K562 (cell line): ENCODE results near the gene SH3BGR. TPM values are rescaled to one million over a fixed set of nuclear protein-coding genes. Genes with fewer than 3 reads are reported as not detected.

Experiments used
- ARHGAP35 ChIP-seq: fragments of 450-650 bp; IDR thresholded peaks from 2 replicates; pipeline ENCODE4 v1.6.1; 2018; ENCODE audit not compliant: partially characterized antibody
- E2F3 ChIP-seq: fragments of 250-450 bp; sonication (Bioruptor Pico); IDR thresholded peaks from 2 replicates; pipeline ENCODE4 v1.4.0; 2020; ENCODE audit warnings: mild to moderate bottlenecking
- FUS ChIP-seq: fragments of 200-400 bp; formaldehyde crosslinking; optimal IDR thresholded peaks from 2 replicates; pipeline ENCODE3; 2017; ENCODE audit warnings: low read depth, low read length
- GATA2 ChIP-seq: sonication (generic); formaldehyde crosslinking; IDR thresholded peaks from 2 replicates; pipeline ENCODE4 v1.4.0; 2020; ENCODE audit warnings: mild to moderate bottlenecking, missing genetic modification reagents
- MEF2D ChIP-seq: conservative IDR thresholded peaks from 2 replicates; pipeline ENCODE4 v1.6.1; 2016; ENCODE audit warnings: low read depth, missing genetic modification characterization, missing compliant biosample characterization
- PCBP2 ChIP-seq: fragments of 200-400 bp; formaldehyde crosslinking; IDR thresholded peaks from 2 replicates; pipeline ENCODE4 v1.6.1; 2018; ENCODE audit warnings: low read length, low read depth, mild to moderate bottlenecking, moderate library complexity; ENCODE audit not compliant: poor library complexity, severe bottlenecking
- RFX1 ChIP-seq: fragments of 450-650 bp; IDR thresholded peaks from 2 replicates; pipeline ENCODE4 v1.6.1; 2016; ENCODE audit warnings: mild to moderate bottlenecking, moderate library complexity
- SMARCA5 ChIP-seq: fragments of 450-650 bp; IDR thresholded peaks from 2 replicates; pipeline ENCODE4 v1.6.1; 2016
- ZNF146 ChIP-seq: IDR thresholded peaks from one replicate; pipeline ENCODE4 v1.6.1; 2018; ENCODE audit warnings: missing compliant biosample characterization; ENCODE audit not compliant: unreplicated experiment
- ZNF589 ChIP-seq: fragments of 200-800 bp; sonication (Bioruptor generic); IDR thresholded peaks from 2 replicates; pipeline ENCODE4 v1.6.1; 2016; ENCODE audit warnings: low read depth, missing genetic modification characterization, missing compliant biosample characterization
- polyA plus RNA-seq, 8 experiments: library from polyadenylated mRNA; depleted of rRNA in 4 of 8; stranded (reverse) in 5 of 8; unstranded in 3 of 8; fragments of >200 nt; fragmentation: Nextera tagmentation in 2 of 8; fragmentation: Illumina TruSeq in 1 of 8; extraction: Ambion mirVana in 2 of 8; extraction: Trizol in 1 of 8; gene quantifications; 2 replicates each; pipeline versions ENCODE4 v1.2.1 to v1.2.3, GENCODE V29; 2011 to 2014; ENCODE audit warnings: inconsistent platforms in 1 of 8, missing spikeins in 1 of 8
- total RNA-seq, 7 experiments: library from RNA; depleted of rRNA in 6 of 7; stranded (reverse); fragments of >200 nt in 6 of 7; fragmentation: Illumina TruSeq in 2 of 7; extraction: Trizol in 2 of 7; gene quantifications; 2 replicates each; pipeline versions ENCODE4 v1.2.1 to v1.2.3, GENCODE V29; 2011 to 2021; ENCODE audit warnings: low replicate concordance in 1 of 7
- TF ChIP-seq, protein P1 (sequence below): sonication (generic); formaldehyde crosslinking; IDR thresholded peaks from 2 replicates; pipeline ENCODE4 v1.8.1; 2023; ENCODE audit warnings: mild to moderate bottlenecking, missing genetic modification reagents
- TF ChIP-seq, protein P2 (sequence below): fragments of 450-650 bp; IDR thresholded peaks from 2 replicates; pipeline ENCODE4 v1.6.1; 2016; ENCODE audit warnings: missing biosample characterization, missing genetic modification characterization
- TF ChIP-seq, protein P3 (sequence below): sonication (generic); formaldehyde crosslinking; IDR thresholded peaks from 2 replicates; pipeline ENCODE4 v1.8.1; 2022; ENCODE audit warnings: missing genetic modification reagents
- TF ChIP-seq, protein P4 (sequence below): IDR thresholded peaks from 3 replicates; pipeline ENCODE4 v1.6.1; 2011; ENCODE audit warnings: borderline replicate concordance, mild to moderate bottlenecking; ENCODE audit not compliant: insufficient read length, insufficient read depth
- TF ChIP-seq, protein P5 (sequence below): sonication (generic); formaldehyde crosslinking; IDR thresholded peaks from 2 replicates; pipeline ENCODE4 v1.8.0; 2022; ENCODE audit warnings: mild to moderate bottlenecking, low read depth, missing genetic modification reagents
- TF ChIP-seq, protein P6 (sequence below): sonication (generic); formaldehyde crosslinking; IDR thresholded peaks from 2 replicates; pipeline ENCODE4 v1.8.1; 2023; ENCODE audit warnings: missing genetic modification reagents, mild to moderate bottlenecking, borderline replicate concordance

Gene SH3BGR
- total and polyA plus RNA-seq, 9 of the 15 experiments (the other 6 are each of a cell fraction or from before 2014, with no cell fraction given): 6.6 to 42.9 (median 25.6) TPM

DNA sequence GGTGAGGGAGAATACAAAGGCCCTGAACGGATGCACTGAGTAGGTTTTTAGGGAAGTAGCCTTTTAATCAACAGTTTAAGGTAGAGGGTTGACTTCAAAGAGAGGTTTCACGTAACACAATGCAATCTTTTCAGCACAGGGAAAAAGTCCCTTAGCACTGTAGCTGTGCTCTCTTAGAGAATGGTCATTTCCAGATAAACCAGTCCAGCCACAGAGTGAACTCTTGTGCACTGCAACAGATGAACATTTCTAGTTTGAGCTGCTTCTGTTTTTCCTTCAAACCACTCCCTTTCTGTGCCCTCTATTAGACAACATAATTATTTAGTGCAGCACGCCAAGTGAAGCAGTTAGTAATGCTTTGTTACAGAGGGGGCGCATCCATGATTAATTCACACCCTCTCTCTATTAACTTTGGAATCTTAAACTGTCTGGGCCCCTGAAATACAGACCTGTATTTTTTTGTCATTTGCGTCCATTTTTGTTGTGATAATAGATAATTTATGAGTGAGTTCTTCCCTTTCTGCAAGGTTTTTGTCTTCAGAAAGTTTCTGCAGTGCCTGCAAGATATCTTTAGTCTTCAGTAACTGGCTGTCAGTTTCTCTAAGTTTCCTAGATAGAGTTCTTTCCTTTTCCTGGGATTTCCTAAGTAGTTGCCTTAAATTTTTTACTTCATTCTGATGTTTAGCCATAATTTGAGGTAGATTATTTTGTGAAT lies 29.1 kb upstream of the SH3BGR start (continued):
- TF ChIP-seq ZNF589 (CRISPR knock-in tag) (0 out of 2 replicates have a peak, but pooled peaks have one; percentile 63), RFX1 (no peak), MEF2D (tag) (no peak), GATA2 (CRISPR knock-in tag) (peak; percentile 44; the same call in 1 of the 2 replicates), E2F3 (CRISPR knock-in tag) (no peak), PCBP2 (no peak), ARHGAP35 (no peak), SMARCA5 (no peak), FUS (no peak), ZNF146 (no peak)
- TF ChIP-seq, protein P1, sequence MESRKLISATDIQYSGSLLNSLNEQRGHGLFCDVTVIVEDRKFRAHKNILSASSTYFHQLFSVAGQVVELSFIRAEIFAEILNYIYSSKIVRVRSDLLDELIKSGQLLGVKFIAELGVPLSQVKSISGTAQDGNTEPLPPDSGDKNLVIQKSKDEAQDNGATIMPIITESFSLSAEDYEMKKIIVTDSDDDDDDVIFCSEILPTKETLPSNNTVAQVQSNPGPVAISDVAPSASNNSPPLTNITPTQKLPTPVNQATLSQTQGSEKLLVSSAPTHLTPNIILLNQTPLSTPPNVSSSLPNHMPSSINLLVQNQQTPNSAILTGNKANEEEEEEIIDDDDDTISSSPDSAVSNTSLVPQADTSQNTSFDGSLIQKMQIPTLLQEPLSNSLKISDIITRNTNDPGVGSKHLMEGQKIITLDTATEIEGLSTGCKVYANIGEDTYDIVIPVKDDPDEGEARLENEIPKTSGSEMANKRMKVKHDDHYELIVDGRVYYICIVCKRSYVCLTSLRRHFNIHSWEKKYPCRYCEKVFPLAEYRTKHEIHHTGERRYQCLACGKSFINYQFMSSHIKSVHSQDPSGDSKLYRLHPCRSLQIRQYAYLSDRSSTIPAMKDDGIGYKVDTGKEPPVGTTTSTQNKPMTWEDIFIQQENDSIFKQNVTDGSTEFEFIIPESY: no peak
- TF ChIP-seq, protein P2, sequence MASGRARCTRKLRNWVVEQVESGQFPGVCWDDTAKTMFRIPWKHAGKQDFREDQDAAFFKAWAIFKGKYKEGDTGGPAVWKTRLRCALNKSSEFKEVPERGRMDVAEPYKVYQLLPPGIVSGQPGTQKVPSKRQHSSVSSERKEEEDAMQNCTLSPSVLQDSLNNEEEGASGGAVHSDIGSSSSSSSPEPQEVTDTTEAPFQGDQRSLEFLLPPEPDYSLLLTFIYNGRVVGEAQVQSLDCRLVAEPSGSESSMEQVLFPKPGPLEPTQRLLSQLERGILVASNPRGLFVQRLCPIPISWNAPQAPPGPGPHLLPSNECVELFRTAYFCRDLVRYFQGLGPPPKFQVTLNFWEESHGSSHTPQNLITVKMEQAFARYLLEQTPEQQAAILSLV (tag): no peak
- TF ChIP-seq, protein P3, sequence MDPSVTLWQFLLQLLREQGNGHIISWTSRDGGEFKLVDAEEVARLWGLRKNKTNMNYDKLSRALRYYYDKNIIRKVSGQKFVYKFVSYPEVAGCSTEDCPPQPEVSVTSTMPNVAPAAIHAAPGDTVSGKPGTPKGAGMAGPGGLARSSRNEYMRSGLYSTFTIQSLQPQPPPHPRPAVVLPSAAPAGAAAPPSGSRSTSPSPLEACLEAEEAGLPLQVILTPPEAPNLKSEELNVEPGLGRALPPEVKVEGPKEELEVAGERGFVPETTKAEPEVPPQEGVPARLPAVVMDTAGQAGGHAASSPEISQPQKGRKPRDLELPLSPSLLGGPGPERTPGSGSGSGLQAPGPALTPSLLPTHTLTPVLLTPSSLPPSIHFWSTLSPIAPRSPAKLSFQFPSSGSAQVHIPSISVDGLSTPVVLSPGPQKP (CRISPR knock-in tag): no peak
- TF ChIP-seq, protein P4, sequence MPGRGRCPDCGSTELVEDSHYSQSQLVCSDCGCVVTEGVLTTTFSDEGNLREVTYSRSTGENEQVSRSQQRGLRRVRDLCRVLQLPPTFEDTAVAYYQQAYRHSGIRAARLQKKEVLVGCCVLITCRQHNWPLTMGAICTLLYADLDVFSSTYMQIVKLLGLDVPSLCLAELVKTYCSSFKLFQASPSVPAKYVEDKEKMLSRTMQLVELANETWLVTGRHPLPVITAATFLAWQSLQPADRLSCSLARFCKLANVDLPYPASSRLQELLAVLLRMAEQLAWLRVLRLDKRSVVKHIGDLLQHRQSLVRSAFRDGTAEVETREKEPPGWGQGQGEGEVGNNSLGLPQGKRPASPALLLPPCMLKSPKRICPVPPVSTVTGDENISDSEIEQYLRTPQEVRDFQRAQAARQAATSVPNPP: no peak
- TF ChIP-seq, protein P5, sequence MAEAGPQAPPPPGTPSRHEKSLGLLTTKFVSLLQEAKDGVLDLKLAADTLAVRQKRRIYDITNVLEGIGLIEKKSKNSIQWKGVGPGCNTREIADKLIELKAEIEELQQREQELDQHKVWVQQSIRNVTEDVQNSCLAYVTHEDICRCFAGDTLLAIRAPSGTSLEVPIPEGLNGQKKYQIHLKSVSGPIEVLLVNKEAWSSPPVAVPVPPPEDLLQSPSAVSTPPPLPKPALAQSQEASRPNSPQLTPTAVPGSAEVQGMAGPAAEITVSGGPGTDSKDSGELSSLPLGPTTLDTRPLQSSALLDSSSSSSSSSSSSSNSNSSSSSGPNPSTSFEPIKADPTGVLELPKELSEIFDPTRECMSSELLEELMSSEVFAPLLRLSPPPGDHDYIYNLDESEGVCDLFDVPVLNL (CRISPR knock-in tag): no peak
- TF ChIP-seq, protein P6, sequence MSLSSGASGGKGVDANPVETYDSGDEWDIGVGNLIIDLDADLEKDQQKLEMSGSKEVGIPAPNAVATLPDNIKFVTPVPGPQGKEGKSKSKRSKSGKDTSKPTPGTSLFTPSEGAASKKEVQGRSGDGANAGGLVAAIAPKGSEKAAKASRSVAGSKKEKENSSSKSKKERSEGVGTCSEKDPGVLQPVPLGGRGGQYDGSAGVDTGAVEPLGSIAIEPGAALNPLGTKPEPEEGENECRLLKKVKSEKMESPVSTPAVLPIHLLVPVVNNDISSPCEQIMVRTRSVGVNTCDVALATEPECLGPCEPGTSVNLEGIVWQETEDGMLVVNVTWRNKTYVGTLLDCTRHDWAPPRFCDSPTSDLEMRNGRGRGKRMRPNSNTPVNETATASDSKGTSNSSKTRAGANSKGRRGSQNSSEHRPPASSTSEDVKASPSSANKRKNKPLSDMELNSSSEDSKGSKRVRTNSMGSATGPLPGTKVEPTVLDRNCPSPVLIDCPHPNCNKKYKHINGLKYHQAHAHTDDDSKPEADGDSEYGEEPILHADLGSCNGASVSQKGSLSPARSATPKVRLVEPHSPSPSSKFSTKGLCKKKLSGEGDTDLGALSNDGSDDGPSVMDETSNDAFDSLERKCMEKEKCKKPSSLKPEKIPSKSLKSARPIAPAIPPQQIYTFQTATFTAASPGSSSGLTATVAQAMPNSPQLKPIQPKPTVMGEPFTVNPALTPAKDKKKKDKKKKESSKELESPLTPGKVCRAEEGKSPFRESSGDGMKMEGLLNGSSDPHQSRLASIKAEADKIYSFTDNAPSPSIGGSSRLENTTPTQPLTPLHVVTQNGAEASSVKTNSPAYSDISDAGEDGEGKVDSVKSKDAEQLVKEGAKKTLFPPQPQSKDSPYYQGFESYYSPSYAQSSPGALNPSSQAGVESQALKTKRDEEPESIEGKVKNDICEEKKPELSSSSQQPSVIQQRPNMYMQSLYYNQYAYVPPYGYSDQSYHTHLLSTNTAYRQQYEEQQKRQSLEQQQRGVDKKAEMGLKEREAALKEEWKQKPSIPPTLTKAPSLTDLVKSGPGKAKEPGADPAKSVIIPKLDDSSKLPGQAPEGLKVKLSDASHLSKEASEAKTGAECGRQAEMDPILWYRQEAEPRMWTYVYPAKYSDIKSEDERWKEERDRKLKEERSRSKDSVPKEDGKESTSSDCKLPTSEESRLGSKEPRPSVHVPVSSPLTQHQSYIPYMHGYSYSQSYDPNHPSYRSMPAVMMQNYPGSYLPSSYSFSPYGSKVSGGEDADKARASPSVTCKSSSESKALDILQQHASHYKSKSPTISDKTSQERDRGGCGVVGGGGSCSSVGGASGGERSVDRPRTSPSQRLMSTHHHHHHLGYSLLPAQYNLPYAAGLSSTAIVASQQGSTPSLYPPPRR: no peak
